HG03025 (cell line): Measurements from ENCODE around the gene LYSMD1.
A peak's percentile ranks its signal among the peaks of the same experiment; 100 is the strongest.
"Not testable (repeated sequence)": the region's sequence is repeated elsewhere in the genome, so short reads cannot be mapped to it uniquely, and the experiment has no call there.

Experiments
- ATAC-seq: cut with Tn5 transposase; IDR thresholded peaks from one replicate; pipeline ENCODE4 v1.9.1; 2021; ENCODE audit warnings: mild to moderate bottlenecking, moderate library complexity; ENCODE audit not compliant: unreplicated experiment, low FRiP score

The LYSMD1 gene, protein sequence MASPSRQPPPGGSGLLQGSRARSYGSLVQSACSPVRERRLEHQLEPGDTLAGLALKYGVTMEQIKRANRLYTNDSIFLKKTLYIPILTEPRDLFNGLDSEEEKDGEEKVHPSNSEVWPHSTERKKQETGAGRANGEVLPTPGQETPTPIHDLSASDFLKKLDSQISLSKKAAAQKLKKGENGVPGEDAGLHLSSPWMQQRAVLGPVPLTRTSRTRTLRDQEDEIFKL

DNA sequence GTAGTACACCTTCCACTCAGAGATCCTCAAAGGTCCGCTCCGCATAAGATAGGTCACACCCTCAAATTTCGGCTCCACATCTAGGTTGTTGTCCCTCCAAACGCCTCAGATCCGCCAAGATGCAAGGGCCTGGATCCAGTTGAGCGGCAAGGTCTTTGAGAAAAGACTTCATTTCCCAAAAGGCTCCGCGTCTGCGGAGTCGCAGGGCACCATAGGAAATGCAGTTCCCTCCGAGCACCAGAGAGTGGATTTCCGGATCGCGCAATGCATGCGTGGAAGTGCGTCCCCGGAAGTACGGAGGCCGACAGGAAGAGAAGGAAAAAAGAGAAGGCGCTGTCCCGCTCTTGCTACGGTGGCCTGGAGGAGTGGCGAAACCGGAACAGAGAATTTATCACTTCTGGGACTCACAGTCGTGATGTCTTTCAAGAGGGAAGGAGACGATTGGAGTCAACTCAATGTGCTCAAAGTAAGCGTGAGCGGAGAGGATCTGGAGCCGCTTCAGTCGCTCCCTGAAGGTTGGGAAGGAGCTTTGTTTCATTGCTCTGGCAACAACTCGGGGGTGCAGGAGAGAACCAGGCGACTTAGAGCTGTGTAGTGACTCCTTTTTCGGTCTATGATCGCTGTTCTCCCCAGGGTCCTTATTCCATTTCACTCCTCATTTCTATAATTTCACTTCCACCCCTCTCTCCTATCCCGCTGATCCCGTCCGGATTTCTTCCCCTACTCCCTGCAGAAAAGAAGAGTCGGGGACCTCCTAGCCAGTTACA is at the start of gene LYSMD1, which contains the start of gene SCNM1:
Gene LYSMD1 (minus strand): TSS at position 165 of the 767 bp plus-strand sequence. CDS start 644 bp downstream, outside the sequence.
Gene SCNM1 (plus strand): TSS at position 407 of the 767 bp plus-strand sequence. CDS start 9 bp downstream, at position 416.
- ATAC-seq: peak; percentile 86

DNA sequence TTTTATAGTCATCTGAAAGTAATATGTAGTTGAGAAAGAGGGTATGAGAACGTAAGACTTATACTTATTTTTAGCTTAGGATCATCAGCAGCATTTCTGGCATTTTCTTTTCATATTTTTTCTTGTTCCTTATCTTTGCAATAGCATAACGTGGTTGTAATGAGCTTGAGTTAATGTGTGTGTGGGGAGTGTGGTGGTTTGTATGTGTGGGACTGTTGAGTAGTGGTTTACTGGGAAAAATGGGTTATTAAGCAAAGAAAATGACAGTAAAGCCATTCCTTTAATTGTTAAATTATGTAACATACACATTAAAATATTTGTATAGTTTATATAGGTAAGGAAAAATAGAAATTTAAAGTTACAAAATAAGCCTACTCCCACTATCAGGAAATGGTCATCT is 47.9 kb upstream of the LYSMD1 start:
- no peak for ATAC-seq

DNA sequence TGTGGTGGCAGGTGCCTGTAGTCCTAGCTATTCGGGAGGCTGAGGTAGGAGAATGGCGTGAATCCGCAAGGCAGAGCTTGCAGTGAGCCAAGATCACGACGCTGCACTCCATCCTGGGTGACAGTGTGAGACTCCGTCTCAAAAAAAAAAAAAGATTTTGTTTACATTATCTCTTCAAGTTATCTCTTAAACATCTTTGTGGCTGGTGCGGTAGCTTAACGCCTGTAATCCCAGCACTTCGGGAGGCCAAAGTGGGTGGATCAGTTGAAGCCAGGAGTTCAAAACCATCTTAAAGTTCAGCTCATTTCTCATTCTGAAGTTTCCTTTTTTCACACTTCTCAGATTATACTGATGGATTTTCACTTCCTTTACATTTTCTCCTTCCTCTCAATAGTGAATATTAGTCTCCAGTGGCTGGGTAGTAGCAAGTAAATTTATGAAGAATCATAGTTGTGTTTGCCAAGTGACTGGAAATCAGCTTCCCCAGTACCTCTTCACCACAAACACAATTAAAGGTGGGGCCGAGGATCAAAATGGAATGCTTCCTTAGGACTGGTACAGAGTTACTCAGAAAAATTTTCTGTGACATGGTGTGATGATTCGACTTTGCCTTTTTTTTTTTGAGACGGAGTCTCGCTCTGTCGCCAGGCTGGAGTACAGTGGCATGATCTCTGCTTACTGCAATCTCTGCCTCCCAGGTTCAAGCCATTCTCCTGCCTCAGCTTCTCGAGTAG is 46.4 kb upstream of the LYSMD1 start:
- no peak for ATAC-seq

DNA sequence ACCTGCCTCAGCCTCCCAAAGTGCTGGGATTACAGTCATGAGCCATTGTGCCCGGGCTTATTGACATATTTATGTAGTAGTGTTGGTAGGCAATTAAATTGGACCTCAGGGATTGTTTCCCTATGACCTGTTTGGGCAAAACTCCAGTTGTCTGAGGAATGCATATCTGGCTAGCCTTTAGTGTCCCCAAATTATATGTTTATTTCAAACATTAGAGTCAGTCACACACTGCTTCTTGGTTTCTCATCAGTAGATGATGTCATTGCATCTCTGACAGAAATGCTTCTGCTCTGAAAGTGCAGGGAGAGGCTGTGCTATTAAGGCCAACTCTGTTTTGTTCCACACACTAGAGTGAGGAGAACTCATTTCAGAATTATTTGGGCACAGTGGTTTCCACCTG is 45.1 kb upstream of the LYSMD1 start:
- ATAC-seq: no peak

DNA sequence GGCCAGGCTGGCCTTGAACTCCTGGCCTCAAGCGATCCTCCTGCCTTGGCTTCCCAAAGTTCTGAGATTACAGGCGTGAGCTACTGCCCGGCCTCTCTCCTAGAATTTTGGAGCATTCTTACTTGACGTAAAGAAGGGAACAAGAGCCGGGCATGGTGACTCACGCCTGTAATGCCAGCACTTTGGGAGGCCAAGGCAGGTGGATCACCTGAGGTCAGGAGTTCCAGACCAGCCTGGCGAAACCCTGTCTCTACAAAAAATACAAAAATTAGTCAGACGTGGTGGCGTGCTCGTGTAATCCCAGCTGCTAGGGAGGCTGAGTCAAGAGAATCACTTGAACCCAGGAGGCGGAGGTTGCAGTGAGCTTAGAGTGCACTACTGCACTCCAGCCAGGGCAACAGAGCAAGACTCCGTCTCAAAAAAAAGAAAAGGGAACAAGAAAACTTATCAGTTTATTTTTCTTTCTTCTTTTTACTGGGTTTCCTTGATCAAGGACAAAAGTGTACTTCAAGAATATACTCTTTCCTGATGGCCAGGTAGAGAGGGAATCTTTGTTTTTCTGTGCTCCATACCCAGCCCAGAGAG is 39.8 kb upstream of the LYSMD1 start:
- ATAC-seq: not testable (repeated sequence)

DNA sequence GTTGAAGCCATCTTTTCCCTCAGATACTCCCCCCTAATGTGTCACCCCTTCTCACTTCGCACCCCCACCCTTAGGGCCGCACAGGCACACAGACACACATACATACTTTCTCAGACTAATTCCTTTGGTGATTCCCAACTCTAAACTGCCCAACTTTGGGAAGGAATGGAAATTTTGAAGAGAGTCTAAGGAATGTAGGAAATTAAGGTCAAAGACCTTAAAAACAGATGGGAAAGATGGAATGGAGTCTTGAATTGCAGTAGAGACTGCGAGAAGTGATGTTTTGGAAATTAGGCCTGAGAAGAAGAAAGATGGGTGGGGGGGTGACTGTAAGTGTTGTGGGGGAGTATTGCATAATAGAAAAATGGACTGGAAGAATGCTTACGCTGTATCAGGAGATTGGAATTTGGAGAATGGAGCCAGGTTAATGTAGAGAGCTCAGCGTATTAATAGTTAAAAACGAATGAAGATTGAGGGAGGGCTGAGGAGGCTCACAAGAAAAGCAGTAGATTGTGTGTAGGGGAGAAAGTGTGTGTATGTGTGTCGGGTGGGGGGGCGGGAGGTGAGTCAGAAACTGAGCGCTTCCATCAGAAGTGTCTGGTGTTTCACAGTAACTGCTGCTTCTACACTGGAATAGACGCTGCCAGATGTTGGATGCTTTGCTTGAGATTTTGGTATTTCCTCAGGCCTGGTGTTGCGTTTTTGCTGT is 34.3 kb upstream of the LYSMD1 start:
- no peak for ATAC-seq

DNA sequence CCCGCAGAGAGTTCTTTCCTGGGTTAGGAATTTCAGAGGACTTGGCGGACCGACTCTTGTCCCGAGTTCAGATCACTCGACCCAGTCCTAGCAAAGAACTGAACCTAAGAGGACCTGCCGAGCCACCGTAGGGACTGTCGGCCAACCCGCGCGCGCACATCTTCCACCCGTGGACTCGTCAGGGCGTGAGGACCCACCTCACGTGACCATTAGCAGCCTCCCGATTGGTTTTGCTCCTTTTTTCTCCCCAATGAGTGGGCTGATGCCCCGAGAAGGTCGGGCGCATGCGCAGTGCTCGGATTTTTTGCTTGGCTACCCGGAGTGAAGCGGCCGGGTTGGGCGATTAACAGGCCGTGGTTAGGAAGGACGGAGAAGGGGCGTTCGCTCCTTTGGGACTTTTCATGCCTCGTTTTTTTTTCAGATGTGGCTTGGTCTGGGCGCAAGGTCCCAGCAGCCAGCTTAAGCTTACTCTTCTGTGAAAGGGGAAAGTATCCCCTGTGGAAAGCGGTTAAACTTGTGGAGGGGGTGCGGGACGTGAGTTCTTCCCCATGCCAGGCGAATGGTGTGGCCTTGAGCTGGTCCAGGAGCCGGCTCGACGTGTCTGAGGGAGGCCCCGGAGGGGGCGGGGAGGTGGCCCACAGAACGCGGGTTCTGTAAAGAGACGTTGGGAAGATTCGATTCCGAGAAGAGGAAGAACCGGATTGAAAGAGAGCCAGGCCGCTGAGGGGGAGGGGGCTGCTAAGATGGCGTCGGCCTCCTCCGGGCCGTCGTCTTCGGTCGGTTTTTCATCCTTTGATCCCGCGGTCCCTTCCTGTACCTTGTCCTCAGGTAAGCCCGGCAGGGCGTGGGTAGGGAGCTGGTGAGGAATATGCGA is 32.8 kb upstream of the LYSMD1 start, which contains the start of gene PIP5K1A:
Gene PIP5K1A (plus strand): TSS at position 299 of the 874 bp plus-strand sequence. CDS start 445 bp downstream, at position 744.
- peak; percentile 83 for ATAC-seq

DNA sequence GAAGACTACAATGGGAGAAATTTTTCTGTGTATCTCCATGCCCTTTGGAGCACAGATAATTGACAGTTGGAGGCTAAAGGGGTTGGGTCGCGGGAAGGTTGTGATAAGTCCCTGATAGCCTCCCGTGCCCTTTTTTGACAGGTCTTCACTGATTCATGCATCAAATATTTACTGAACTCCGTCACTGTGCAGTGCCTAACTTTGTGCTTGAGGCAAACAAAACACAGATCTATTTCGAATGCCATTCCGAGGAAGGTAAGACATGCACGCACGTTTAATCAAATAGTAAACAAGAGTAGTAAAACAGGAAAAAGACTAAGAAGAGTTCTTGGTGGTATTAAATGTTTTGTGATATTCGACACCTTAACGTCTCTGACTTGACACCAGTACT is 32.2 kb upstream of the LYSMD1 start:
- ATAC-seq: no peak

DNA sequence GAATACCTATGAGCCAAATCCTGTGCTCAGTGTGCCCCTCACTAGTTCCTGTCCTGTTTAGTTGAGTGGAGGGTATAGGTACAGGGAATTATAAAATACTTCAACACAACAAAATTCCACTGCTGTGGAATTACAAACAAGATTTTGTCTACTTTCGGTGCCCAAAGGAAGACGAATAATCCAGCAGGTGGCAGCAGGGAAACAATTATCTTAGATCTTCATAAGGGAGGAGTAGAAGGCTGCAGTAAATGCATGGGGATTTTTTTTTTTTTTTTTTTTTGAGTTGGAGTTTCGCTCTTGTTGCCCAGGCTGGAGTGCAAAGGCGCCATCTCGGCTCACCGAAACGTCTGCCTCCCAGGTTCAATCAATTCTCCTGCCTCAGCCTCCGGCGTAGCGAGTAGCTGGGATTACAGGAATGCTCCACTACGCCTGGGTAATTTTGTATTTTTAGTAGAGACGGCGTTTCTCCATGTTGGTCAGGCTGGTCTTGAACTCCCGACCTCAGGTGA is 30.6 kb upstream of the LYSMD1 start:
- ATAC-seq: no peak

DNA sequence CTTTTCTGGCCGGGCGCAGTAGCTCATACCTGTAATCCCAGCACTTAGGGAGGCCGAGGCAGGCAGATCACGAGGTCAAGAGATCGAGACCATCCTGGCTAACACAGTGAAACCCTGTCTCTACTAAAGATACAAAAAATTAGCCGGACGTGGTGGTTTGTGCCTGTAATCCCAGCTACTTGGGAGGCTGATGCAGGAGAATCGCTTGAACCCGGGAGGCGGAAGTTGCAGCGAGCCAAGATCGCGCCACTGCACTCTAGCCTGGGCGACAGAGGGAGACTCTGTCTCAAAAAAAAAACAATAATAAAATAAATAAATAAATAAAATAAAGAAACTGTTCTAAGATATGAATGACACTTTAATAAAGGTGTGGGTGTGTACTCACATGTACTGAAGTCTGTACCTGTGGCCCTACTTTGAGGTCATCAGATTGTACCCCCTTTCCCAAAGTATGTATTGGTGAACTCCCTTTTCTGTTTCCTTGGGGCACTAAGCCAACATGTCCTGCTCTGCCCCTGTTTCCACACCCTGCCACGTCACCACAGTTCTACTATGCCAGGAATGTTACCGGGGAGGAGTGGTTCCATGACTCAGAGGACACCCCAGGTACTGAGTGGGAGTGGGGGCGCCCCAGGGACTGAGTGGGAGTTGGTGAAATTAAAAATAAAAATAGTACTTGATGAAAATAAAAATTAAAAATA is 29.3 kb upstream of the LYSMD1 start:
- not testable (repeated sequence) for ATAC-seq

DNA sequence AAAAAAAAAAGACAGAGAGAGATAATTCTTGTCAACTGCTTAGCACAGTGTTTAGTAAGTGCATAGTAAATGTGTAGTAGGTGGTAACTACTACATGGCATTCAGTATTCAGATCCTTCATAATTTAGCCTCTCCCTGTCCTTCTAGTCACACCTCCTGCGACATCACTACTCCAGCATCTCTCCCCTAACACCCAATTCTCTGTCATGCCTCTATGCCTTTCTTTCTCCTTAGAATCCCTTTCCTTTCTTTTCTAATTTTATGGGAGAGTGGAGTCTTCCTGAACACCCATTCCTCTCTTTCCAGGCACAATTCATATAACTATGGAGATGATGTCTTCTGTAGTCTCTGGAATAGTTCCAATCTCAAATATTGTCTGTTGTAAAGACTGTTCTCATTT is 28.2 kb upstream of the LYSMD1 start:
- no peak for ATAC-seq

DNA sequence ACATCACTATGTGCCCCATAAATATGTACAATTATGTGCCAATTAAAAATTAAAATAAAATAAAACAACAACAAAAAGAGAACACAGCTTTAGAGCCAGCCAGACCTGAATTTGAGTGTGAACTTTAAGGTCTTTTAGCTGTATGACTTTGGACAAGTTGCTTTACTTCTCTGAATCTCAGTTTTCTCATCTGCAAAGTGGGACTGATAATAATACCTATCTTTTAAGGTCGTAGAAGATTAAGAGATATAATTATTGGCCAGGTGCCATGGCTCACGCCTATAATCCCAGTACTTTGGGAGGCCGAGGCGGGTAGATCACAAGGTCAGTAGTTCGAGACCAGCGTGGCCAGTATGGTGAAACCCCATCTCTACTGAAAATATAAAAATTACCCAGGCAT is 27.6 kb upstream of the LYSMD1 start:
- ATAC-seq: no peak

DNA sequence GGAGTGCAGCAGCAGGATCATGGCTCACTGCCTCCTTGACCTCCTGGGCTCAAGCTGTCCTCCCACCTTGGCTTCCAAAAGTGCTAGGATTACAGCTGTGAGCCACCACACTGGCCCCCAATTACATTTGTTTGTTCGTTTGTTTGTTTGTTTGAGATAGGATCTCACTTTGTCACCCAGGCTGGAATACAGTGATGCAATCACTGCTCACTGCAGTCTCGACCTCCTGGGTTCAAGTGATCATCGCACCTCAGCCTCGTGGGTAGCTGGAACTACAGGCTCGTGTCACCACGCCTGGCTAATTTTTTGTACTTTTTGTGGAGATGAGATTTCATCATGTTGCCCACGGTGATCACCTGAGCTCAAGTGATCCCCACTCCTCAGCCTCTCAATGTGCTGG is 26.3 kb upstream of the LYSMD1 start:
- no peak for ATAC-seq

DNA sequence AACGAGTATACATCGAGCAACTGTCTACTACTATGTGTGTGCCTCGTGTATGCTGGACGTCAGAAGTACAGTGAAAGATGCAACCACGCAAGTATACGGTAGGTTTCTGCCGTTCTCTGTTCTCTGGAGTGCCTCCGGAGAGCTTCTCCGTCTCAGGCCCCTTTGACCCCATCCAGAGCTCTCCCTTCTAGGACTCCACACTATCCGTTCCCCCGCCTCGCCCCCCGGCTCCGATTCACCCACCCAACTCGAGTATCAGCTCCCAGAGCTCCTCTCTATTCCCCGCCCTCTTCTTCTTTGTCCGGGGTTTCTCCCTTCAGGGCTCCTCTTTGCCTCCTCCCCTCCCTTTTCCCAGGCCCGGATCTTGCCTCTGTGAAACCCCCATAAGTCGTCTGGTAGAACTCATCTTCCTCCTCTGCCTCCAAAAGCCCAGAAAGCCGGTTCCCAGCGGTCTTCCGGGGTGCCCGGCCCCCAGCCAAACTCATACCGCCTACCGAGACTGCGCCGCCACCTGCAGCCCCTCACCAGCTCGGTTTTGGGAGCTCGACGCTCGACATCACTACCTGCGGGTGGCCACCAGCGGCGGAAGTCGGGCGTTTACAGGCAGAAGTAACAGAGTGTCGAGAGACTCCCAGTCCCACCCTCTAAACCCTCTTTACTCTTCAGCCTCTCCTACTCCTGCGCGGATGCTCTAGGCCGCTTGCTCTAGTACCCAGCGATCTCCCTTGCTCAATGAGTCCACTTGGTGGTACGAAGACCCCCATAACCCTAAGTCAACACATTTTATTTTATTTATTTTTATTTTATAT is 24.1 kb upstream of the LYSMD1 start, which contains the start of gene VPS72:
Gene VPS72 (minus strand): TSS at position 561 of the 809 bp plus-strand sequence. CDS start 76 bp downstream, at position 485.
- peak; percentile 75 for ATAC-seq

DNA sequence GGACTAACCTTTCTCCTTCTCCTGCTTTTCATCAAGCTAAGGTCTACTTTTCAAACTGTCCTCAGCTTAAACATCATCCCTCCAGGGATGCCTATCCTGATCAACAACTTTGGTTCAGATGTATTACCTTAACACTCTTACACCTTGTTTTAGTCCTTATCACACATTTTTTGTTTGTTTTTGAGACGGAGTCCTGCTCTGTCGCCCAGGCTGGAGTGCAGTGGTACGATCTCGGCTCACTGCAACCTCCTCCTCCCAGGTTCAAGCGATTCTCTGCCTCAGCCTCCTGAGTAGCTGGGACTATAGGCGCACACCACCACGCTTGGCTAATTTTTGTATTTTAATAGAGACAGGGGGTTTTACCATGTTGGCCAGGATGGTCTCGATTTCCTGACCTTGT is 23.0 kb upstream of the LYSMD1 start:
- not testable (repeated sequence) for ATAC-seq

DNA sequence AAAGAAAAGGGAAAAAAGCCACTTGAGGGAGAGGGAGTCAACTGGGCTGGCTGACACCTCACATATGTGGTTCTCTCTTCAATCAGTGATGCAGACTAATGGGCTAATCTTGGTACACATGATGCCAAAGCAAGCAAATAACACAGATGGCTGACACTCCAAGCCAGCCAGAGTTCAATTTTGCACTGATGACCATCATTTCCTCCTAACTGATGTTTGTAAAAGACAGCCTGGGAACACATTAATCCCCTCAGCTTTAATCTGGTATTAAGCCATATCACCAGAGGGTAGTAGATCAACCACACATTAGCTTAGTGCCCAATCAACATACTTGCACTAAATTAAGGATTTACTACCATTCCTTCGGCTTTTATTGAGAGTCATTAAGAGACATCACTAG is 21.5 kb upstream of the LYSMD1 start:
- ATAC-seq: no peak

DNA sequence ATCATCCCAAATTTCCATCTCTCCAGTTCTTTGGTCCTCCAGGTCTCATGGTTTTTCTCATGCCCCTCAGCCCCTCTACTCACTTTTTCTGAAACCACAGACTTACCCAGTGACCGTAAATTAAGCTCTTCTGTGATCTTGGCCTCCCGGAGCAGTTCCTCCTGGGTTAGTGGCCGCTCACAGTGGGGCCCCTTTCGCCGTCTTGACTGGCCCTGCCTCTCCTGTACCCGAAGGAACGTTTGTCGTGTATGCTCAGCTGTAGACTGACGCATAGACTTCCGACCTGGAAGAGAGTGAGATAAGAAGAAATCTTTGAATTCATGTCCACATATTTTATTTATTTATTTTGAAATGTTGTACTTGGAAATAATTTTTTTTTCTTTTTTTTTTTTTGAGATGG is 18.5 kb upstream of the LYSMD1 start:
- ATAC-seq: no peak
